ENCODE data around the gene TRAF7.
"Not testable (repeated sequence)": the region's sequence is repeated elsewhere in the genome, so short reads cannot be mapped to it uniquely, and the experiment has no call there.

The TRAF7 gene

GRCh38 chr16:2122934-2123683, 32.5 kb upstream of the TRAF7 start:
- not testable (repeated sequence) for FAIRE-seq

DNA sequence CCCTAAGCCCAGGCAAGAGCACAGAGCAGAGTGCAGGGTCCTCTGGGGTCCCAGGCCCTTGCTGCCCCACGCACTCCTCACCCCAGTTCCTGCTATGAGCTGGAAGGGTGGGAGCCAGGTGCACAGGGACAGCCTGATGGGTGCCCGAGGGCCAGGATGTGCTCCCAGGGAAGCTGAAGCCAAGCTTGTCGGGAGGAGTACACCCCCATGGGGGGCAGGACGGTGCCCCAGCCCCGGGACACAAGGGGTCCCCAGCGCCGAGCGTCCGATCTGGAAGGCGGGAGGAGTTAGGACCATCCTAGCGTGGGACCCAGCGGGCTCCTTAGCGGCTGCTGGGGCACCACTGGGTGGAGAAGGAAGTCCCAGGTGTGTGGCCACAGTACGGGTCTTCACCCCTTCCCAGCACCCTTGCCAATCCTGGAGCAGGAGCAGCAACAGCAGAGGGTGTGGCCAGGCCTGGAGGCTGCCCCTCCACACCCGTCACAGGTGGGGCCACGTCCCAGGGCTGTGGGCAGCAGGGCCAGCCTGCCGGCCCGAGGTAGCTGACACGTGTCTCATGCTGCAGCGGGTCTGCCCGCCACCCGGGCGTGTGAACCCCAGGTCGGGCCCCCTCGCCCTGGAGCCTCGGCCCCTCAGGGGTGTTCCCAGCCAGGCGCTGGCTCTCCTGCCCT, 31.7 kb upstream of the TRAF7 start:
- not testable (repeated sequence) for FAIRE-seq

DNA sequence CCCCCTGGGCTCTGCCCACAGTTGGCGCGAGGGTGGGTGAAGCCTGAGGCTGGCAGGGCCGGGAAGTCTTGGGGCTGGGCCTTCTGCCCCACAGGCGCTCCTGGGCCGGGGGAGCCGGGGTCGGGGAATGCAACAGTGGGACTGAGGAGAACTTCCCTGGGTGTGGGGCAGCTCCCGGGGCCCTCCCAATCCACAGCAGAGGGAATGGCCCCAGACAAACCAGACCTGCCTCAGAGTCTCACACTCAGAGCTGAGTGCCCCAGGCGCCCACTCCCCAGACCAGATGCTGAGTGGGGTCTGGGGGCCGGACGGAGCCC, 31.2 kb upstream of the TRAF7 start:
- FAIRE-seq, result not testable (repeated sequence)

- FAIRE-seq, result peak; percentile 92
These were observed 30.7 kb upstream of the TRAF7 start for GRCh38 chr16:2124694-2125444.

DNA sequence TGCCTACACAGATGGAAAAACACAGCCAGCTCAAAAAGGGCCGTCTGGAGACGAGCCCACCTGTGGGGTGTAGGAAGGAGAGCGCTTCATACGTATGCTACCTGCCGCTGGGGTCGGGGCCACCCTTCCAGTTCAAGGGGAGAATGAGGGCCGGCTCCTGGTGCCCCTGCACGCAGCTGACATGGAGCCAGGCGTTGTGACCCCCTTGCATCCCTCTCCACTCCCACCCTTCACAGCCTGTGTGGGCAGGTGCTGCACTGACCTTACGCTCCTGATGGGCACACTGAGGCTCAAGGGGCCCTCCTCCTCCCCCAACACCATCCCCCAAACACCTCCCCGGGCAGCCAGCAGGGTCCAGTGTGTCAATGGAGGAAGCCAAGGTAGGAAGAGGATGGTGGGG, 30.0 kb upstream of the TRAF7 start:
- FAIRE-seq, result not testable (repeated sequence)

GRCh38 chr16:2126161-2126743, 29.3 kb upstream of the TRAF7 start:
- not testable (repeated sequence) for FAIRE-seq

DNA sequence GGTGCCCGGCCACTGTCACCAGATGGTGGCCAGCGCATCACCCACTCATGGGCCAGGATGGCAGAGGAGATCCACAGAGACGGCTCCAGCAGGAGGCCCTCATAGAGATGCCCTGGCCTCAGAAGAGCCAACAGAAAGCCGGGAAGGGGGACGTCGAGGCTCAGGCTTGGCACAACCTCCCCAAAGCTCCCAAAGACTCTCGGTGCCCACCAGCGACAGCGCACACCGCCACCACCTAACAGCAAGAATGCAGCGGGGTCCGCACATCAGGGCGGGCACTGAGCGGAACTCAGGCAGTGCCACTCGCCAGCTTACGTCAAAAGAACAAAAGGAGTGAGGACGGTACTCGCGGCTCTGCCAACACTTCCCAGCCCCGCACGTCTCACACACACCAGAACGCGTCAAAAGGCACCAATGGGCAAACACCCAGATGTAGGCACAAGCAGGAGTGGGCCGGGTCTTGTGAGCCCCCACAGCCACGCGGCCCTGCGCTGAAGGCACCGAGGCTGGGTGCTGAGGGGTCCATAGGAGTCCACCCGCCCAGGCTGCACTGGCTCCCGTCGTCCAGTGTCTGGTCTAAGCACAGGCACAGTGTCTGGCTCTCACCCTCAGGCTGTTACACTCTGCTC, 28.5 kb upstream of the TRAF7 start:
- FAIRE-seq, result not testable (repeated sequence)

GRCh38 chr16:2127630-2128280, 27.8 kb upstream of the TRAF7 start:
- FAIRE-seq, result not testable (repeated sequence)

DNA sequence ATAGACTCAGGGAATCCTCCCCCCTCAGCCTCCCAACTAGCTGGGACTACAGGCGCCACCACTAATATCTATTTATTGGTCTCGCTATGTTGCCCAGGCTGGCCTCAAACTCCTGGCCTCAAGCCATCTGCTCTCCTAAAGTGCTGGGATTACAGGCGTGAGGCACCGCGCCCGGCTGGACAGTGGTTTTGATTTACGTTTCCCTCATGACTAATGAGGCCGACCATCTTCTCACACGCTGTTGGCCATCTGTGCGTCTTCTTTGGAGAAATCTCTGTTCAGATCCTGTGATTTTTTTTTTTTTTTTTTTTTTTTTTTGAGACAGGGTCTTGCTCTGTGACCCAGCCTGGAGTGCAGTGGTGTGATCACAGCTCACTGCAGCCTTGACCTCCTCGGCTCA, 26.3 kb upstream of the TRAF7 start:
- FAIRE-seq, result not testable (repeated sequence)

DNA sequence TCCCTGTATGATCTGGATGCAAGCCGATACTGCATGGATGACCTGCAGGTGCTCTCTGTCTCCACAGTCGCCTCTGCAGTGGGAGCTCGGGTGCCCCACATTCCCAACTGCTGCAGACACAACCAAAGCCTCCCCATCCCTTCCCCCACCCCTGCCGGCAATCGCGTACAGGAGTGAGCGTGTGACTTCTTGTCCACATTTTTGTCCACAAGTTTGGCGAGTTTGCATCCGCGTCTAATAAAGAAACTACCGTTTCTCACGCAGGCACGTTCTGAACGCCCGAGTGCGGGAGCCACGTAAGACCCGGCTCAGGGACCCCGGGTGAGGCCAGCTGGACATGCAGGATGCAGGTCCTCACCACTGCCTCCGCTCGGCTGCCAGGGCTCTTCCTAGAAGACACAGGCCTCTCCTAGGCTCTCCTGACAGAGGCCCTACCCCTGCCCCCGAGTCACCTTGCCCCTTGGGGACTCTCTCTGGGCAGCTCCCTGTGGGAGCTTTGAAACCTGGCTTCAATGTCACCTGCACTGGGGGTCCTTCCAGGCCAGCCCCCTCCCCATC, 25.6 kb upstream of the TRAF7 start:
- not testable (repeated sequence) for FAIRE-seq

- not testable (repeated sequence) for FAIRE-seq
These were observed 21.8 kb upstream of the TRAF7 start for GRCh38 chr16:2133797-2134196.

- FAIRE-seq, result not testable (repeated sequence)
These were observed 20.5 kb upstream of the TRAF7 start for GRCh38 chr16:2135071-2135470.

GRCh38 chr16:2135770-2136490, 19.7 kb upstream of the TRAF7 start, which contains the start of gene PKD1:
PKD1 (minus strand) TSS chr16:2135898; CDS start chr16:2135689, 209 bp downstream.
- peak; percentile 91 for FAIRE-seq

- FAIRE-seq, result no peak
These were observed 12.4 kb upstream of the TRAF7 start for GRCh38 chr16:2142942-2143877.

DNA sequence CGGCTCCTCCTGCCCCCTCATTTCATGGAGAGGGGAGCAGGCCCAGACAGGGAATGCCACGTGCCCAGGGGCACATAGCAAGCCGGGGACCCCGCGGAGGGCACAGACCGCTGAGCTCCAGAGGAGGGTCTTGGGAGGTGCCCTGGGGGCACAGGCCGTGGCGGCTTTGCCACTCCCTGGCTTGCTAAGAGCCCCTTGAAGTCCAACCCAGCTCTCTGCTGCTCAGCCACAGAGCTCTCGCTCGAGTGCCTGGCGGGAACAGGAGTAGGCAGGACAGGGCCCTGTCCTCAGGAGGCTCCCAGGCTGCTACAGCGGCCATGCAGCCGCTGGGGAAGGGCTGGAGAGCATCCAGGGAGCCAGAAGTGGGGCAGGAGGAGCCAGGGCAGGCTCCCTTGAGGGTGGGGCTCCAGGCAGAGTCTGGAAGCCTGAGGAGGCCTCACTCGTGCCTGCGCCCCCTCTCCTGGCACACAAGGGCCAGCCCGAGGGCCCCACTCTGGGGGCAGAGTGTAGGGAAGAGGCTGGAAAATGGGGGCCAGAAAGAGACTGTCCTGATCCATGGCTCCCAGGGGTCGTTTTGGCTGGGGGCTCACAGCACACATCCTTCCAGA, 11.6 kb upstream of the TRAF7 start:
- FAIRE-seq, result no peak

- no peak for FAIRE-seq
These were observed 9.7 kb upstream of the TRAF7 start for GRCh38 chr16:2145843-2146242.

- no peak for FAIRE-seq
These were observed 8.2 kb upstream of the TRAF7 start for GRCh38 chr16:2147378-2147777.

DNA sequence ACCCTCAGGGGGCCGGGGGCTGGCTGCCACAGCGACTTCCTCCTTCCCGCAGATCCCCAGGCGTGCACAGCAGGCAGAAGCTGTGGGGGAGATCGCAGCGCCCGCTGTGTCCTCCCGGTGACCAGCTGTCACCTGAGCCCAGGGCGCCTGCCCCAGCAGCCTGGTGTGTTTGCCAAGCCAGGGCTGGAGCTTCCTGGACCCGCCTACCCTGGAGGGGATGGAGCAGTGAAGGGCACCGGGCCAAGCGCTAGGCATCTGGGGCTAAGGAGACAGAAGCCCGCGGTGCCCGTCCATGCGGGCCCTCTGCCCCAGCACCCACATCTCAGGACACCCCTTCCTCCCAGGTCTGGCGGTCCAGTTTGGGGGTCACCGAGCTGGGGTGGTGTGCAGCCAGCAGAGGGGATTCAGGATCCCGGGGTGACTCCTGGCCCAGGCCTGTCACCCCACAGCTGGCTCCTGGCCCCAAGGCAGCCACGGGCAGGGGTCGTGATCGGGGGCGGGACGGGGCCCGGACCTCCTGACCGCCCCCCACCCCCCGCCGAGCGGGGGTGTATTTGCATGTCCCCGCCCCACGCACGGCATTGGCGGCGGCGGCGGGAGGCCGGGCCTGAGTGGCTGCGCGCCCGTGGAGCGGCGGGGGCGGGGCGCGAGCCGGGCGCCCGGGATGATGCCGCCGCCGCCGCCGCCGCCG, 7.5 kb upstream of the TRAF7 start, which contains the start of gene RAB26:
Gene RAB26, plus strand, starts transcription at position 645 of the 691 bp plus-strand sequence. CDS start 159 bp downstream, outside the sequence.
- FAIRE-seq, result no peak
